Activated T-cell treated with anti-CD3 and anti-CD28 coated beads, Interleukin-2, amount 50 U/mL, for 72 hours (primary cell): Measurements from ENCODE around the gene GPR149. TPM values are rescaled to one million over a fixed set of nuclear protein-coding genes. Genes with fewer than 3 reads are reported as not detected.

Experiments used
- ATAC-seq, 2 donors: fragments of 150-1000 bp; cut with Tn5 transposase; replicated peaks in 1 of 2; 2 replicates each; pipeline ENCODE4 v1.10.0; 2021; ENCODE audit warnings: moderate library complexity in 2 of 2, mild to moderate bottlenecking in 1 of 2
- DNase-seq, 2 donors: peaks; one replicate each; pipeline ENCODE4 v3.0.0; 2021 to 2022; ENCODE audit warnings: mixed read lengths in 1 of 2
- H3K27ac Mint-ChIP-seq: one replicate; pipeline ENCODE4 v1.8.0; 2022; ENCODE audit warnings: mild to moderate bottlenecking, moderate library complexity, mixed read lengths
- H3K27me3 Mint-ChIP-seq: one replicate; pipeline ENCODE4 v1.8.0; 2022; ENCODE audit warnings: low read depth, mixed read lengths
- H3K36me3 Mint-ChIP-seq, 2 donors: one replicate each; pipeline ENCODE4 v1.8.0; 2022; ENCODE audit warnings: mixed read lengths in 2 of 2, mild to moderate bottlenecking in 1 of 2; ENCODE audit not compliant: insufficient read depth in 2 of 2
- H3K4me1 Mint-ChIP-seq: one replicate; pipeline ENCODE4 v1.8.0; 2022; ENCODE audit warnings: low read depth, mixed read lengths
- H3K4me3 Mint-ChIP-seq, 2 donors: one replicate each; pipeline ENCODE4 v1.8.0; 2022; ENCODE audit warnings: mild to moderate bottlenecking in 2 of 2, mixed read lengths in 2 of 2, moderate library complexity in 2 of 2
- H3K9me3 Mint-ChIP-seq, 2 donors: one replicate each; pipeline ENCODE4 v1.8.0; 2022; ENCODE audit warnings: mixed read lengths in 2 of 2
- total RNA-seq, 2 donors: library from RNA; stranded (reverse); gene quantifications; one replicate each; pipeline ENCODE4 v1.2.3, GENCODE V29; 2022

Gene GPR149
- total RNA-seq, 2 donors from 2014 or later = not detected

DNA sequence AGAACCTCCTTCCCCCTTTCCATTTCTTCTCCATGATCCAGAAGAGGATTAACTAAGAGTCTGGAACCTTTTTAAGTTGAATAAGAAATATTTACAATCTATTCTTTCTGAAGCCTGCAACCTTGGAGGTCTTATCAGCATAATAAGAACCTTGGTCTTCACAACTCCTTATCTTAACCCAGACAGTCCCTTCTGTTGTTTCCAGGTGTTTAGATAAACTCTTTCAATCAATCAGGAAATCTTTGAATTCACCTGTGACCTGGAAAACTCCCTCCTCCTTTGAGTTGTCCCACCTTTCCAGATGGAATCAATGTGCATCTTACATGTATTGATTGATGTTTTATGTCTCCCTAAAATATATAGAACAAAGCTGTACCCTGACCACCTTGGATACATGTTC lies 102.1 kb downstream of the GPR149 start:
- H3K27me3 Mint-ChIP-seq = no peaks in the 10 kb centered on the region
- no peak for DNase-seq
- no peak overlapping the region for H3K4me3 Mint-ChIP-seq
- H3K9me3 Mint-ChIP-seq = peaks cover 1 to 4% of the 10 kb centered on the region in 2 donors
- peaks cover 15% of the 10 kb centered on the region for H3K4me1 Mint-ChIP-seq
- H3K36me3 Mint-ChIP-seq = peaks cover 3 to 4% of the 10 kb centered on the region in 2 donors
- ATAC-seq = no peak
- H3K27ac Mint-ChIP-seq = no peak overlapping the region

- Mint-ChIP-seq H3K4me3 (peak overlapping the region; percentile 84 to 94), H3K36me3 (peaks cover 4 to 15% of the 10 kb centered on the region in 2 donors), H3K9me3 (peaks cover 1 to 4% of the 10 kb centered on the region in 2 donors), H3K27ac (peak overlapping the region; percentile 94), H3K4me1 (peaks cover 15% of the 10 kb centered on the region), H3K27me3 (no peaks in the 10 kb centered on the region)
- ATAC-seq = no peak
- DNase-seq = no peak
These were observed 105.1 kb downstream of the GPR149 start for GRCh38 chr3:154324919-154325318.

- H3K4me1 Mint-ChIP-seq = peaks cover 15% of the 10 kb centered on the region
These were observed 105.9 kb downstream of the GPR149 start, which contains the start of gene DHX36 for GRCh38 chr3:154323891-154324738. TSS of gene DHX36 (minus strand) at chr3:154324487. CDS start at chr3:154324416, 71 bp downstream.

GRCh38 chr3:154316974-154317767 lies 112.8 kb downstream of the GPR149 start:
- Mint-ChIP-seq H3K4me3 (peak overlapping the region in 1 of 2 donors; percentile 30), H3K27me3 (no peaks in the 10 kb centered on the region)

More at GRCh38 chr3:154323891-154324738, 105.9 kb downstream of the GPR149 start, which contains the start of gene DHX36:
- Mint-ChIP-seq H3K9me3 (peaks cover 1 to 4% of the 10 kb centered on the region in 2 donors), H3K27ac (peak within 1 kb of the TSS; percentile 94), H3K27me3 (no peaks in the 10 kb centered on the region), H3K4me3 (peak within 1 kb of the TSS; percentile 84 to 94), H3K36me3 (peaks cover 4 to 15% of the 10 kb centered on the region in 2 donors)
- DNase-seq (peak; percentile 89), ATAC-seq (peak; percentile 95)

GRCh38 chr3:154314152-154314551 lies 115.8 kb downstream of the GPR149 start:
- Mint-ChIP-seq H3K4me3 (no peak overlapping the region), H3K27me3 (no peaks in the 10 kb centered on the region), H3K36me3 (peaks cover 7 to 34% of the 10 kb centered on the region in 2 donors), H3K27ac (peak overlapping the region; percentile 94), H3K4me1 (peaks cover 7% of the 10 kb centered on the region), H3K9me3 (no peaks in the 10 kb centered on the region)
- ATAC-seq (no peak), DNase-seq (no peak)

More at GRCh38 chr3:154316974-154317767, 112.8 kb downstream of the GPR149 start:
- Mint-ChIP-seq H3K36me3 (peaks cover 5 to 34% of the 10 kb centered on the region in 2 donors), H3K4me1 (peaks cover 4% of the 10 kb centered on the region), H3K27ac (peak overlapping the region; percentile 96), H3K9me3 (no peaks in the 10 kb centered on the region)
- DNase-seq (no peak), ATAC-seq (peak; percentile 60 to 68)

- Mint-ChIP-seq H3K27me3 (no peaks in the 10 kb centered on the region), H3K27ac (peak overlapping the region; percentile 39), H3K4me1 (peaks cover 23% of the 10 kb centered on the region), H3K9me3 (no peaks in the 10 kb centered on the region), H3K4me3 (no peak overlapping the region), H3K36me3 (peaks cover 13 to 41% of the 10 kb centered on the region in 2 donors)
- DNase-seq = no peak
- ATAC-seq = peak; percentile 43 to 67
These were observed 119.2 kb downstream of the GPR149 start for GRCh38 chr3:154310840-154311239.

DNA sequence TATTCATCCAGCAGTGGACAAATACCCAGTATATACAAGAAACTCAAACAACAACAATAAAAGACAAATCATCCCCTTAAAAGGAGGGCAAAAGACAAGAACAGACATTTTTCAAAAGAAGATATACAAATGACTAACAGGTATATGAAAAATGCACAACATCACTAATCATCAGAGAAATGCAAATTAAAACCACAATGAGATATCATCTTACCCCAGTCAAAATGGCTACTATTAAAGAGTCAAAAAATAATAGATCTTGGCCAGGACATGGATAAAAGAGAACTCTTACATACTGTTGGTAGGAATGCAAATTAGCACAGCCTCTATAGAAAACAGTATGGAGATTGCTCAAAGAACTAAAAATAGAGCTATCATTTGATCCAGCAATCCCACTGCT lies 122.6 kb downstream of the GPR149 start:
- peaks cover 22% of the 10 kb centered on the region for H3K4me1 Mint-ChIP-seq
- DNase-seq (no peak), ATAC-seq (peak in 1 of 2 donors; percentile 17)
- H3K4me3 Mint-ChIP-seq = peak overlapping the region in 1 of 2 donors; percentile 2
- H3K27ac Mint-ChIP-seq = peak overlapping the region; percentile 18
- peaks cover 13 to 35% of the 10 kb centered on the region in 2 donors for H3K36me3 Mint-ChIP-seq
- no peaks in the 10 kb centered on the region for H3K27me3 Mint-ChIP-seq
- no peaks in the 10 kb centered on the region for H3K9me3 Mint-ChIP-seq

DNA sequence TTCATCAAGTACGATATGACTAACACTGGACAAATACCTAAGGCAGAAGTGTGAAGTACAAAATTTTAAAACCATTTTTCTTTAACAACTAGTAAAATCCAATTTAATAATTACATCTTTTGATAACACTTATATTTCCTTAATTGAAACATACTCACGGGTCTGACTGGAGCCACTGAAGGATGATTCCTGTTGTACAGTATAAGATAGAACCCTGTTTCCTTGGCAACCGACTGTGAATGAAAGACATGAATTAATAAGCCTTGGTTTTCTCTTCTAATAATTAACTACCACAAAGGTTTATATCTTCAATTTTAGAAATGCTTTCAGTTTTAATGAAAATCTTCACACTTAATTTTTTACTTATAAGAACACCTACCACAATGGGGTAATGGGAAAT lies 125.1 kb downstream of the GPR149 start:
- ATAC-seq (no peak), DNase-seq (no peak)
- Mint-ChIP-seq H3K27ac (no peak overlapping the region), H3K9me3 (no peaks in the 10 kb centered on the region), H3K4me3 (no peak overlapping the region), H3K4me1 (peaks cover 16% of the 10 kb centered on the region), H3K27me3 (no peaks in the 10 kb centered on the region), H3K36me3 (peaks cover 11 to 46% of the 10 kb centered on the region in 2 donors)

- Mint-ChIP-seq H3K27me3 (no peaks in the 10 kb centered on the region), H3K9me3 (no peaks in the 10 kb centered on the region), H3K4me3 (no peak overlapping the region), H3K27ac (peak overlapping the region; percentile 24), H3K36me3 (peaks cover 11 to 43% of the 10 kb centered on the region in 2 donors), H3K4me1 (peaks cover 16% of the 10 kb centered on the region)
- DNase-seq (no peak), ATAC-seq (no peak)
These were observed 125.7 kb downstream of the GPR149 start for GRCh38 chr3:154304116-154304786.

GRCh38 chr3:154301561-154301960 lies 128.4 kb downstream of the GPR149 start:
- peaks cover 2% of the 10 kb centered on the region for H3K4me1 Mint-ChIP-seq
- no peak for DNase-seq
- no peak for ATAC-seq
- no peaks in the 10 kb centered on the region for H3K27me3 Mint-ChIP-seq
- H3K9me3 Mint-ChIP-seq = no peaks in the 10 kb centered on the region
- H3K27ac Mint-ChIP-seq = no peak overlapping the region
- H3K4me3 Mint-ChIP-seq = no peak overlapping the region
- peaks cover 6 to 46% of the 10 kb centered on the region in 2 donors for H3K36me3 Mint-ChIP-seq

- Mint-ChIP-seq H3K4me1 (no peaks in the 10 kb centered on the region), H3K36me3 (peaks cover 3 to 29% of the 10 kb centered on the region in 2 donors), H3K27me3 (no peaks in the 10 kb centered on the region), H3K9me3 (no peaks in the 10 kb centered on the region), H3K27ac (no peak overlapping the region), H3K4me3 (no peak overlapping the region)
- no peak for ATAC-seq
- DNase-seq = no peak
These were observed 136.0 kb downstream of the GPR149 start for GRCh38 chr3:154294016-154294415.

DNA sequence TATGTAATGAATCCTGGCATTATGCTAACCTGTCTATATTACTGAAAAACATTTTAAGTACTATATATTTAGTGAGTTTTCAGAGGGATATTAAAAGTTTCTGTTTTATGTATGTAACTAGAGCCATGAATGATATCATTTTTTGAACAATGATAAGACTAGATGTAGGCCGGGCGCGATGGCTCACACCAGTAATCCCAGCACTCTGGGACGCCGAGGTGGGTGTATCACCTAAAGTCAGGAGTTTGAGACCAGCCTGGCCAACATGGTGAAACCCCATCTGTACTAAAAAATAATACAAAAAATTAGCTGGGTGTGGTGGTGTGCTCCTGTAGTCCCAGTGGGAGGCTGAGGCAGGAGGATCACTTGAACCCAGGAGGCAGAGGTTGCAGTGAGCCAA lies 139.8 kb downstream of the GPR149 start:
- Mint-ChIP-seq H3K27ac (no peak overlapping the region), H3K4me1 (no peaks in the 10 kb centered on the region), H3K27me3 (no peaks in the 10 kb centered on the region), H3K9me3 (no peaks in the 10 kb centered on the region), H3K36me3 (peaks cover 3 to 28% of the 10 kb centered on the region in 2 donors), H3K4me3 (no peak overlapping the region)
- DNase-seq = no peak
- no peak for ATAC-seq
